Uterus (tissue), 4 donors: ENCODE results near the gene STRA6. TPM values are rescaled to one million over a fixed set of nuclear protein-coding genes. Genes with fewer than 3 reads are reported as not detected.

Experiments
- DNase-seq, 2 donors: peaks; one replicate each; pipeline ENCODE4 v3.0.0-alpha.2; 2019 to 2020
- H3K27ac ChIP-seq, 2 donors: fragments of 200-600 bp; sonication (generic); 1 replicate in 1 of 2; 2 replicates in 1 of 2; pipeline ENCODE4 v1.5.1; 2016 to 2018
- H3K27me3 ChIP-seq, 2 donors: fragments of 200-600 bp; sonication (generic); one replicate each; pipeline ENCODE4 v1.5.1; 2018 to 2019; ENCODE audit warnings: control low read depth in 1 of 2
- H3K36me3 ChIP-seq, 2 donors: fragments of 200-600 bp; sonication (generic); one replicate each; pipeline ENCODE4 v1.5.1; 2019; ENCODE audit warnings: control low read depth in 1 of 2
- H3K4me1 ChIP-seq, 2 donors: fragments of 200-600 bp; sonication (generic); one replicate each; pipeline ENCODE4 v1.5.1; 2018 to 2019; ENCODE audit warnings: control low read depth in 1 of 2
- H3K4me3 ChIP-seq, 2 donors: fragments of 200-600 bp; sonication (generic); 1 replicate in 1 of 2; 2 replicates in 1 of 2; pipeline ENCODE4 v1.5.1; 2018 to 2019; ENCODE audit warnings: mild to moderate bottlenecking in 1 of 2
- H3K9me3 ChIP-seq, 2 donors: fragments of 200-600 bp; sonication (generic); one replicate each; pipeline ENCODE4 v1.5.1; 2019; ENCODE audit warnings: control low read depth in 1 of 2
- CTCF ChIP-seq, 4 experiments: fragments of 200-600 bp in 2 of 4; fragments of 450-650 bp in 2 of 4; sonication (generic) in 2 of 4; IDR thresholded peaks; one replicate each; pipeline ENCODE4 v1.5.1; 2016 to 2019; ENCODE audit warnings: antibody characterized with exemption in 4 of 4, mild to moderate bottlenecking in 2 of 4, moderate library complexity in 1 of 4
- POLR2A ChIP-seq, 2 donors: fragments of 450-650 bp; IDR thresholded peaks; one replicate each; pipeline ENCODE4 v1.6.1; 2016; ENCODE audit warnings: antibody characterized with exemption in 2 of 2, mild to moderate bottlenecking in 1 of 2, moderate library complexity in 1 of 2
- intact Hi-C: fragments of 100-400 bp; cut with DNase I; formaldehyde crosslinking; loops from one replicate; pipeline ENCODE4 v1.15.1; 2023; ENCODE audit warnings: low total_unique reads
- total RNA-seq, 4 donors: library from RNA; depleted of rRNA in 3 of 4; stranded (reverse); fragments of >200 nt in 3 of 4; gene quantifications; one replicate each; pipeline versions ENCODE4 v1.1.0 to v1.2.4, GENCODE V29; 2014 to 2023
- donor health status: DM: yes; HTN: yes; CAD: no.

STRA6 gene
- total RNA-seq, 4 donors from 2014 or later, result 0.26 to 62.6 (median 11.6) TPM; not detected in 1

- H3K4me1 ChIP-seq, result no peaks in the 10 kb centered on the region
- no peak overlapping the region for H3K4me3 ChIP-seq
- TF ChIP-seq POLR2A (IDR thresholded peaks at IDR 0.05) (no peak), CTCF (IDR thresholded peaks at IDR 0.05) (no peak)
- H3K27ac ChIP-seq, result peak overlapping the region; percentile 17 to 74
- intact Hi-C loops, result no loop called here
- no peaks in the 10 kb centered on the region for H3K36me3 ChIP-seq
- no peaks in the 10 kb centered on the region for H3K27me3 ChIP-seq
- DNase-seq, result no peak
- H3K9me3 ChIP-seq, result no peaks in the 10 kb centered on the region
These were observed 7.5 kb upstream of the STRA6 start for GRCh38 chr15:74209997-74210671.

GRCh38 chr15:74209560-74209958 lies 7.0 kb upstream of the STRA6 start:
- H3K27me3 ChIP-seq, result no peaks in the 10 kb centered on the region
- intact Hi-C loops, result no loop called here
- TF ChIP-seq POLR2A (IDR thresholded peaks at IDR 0.05), result no peak
- peak in 1 of 4 experiments; percentile 3 for TF ChIP-seq CTCF (IDR thresholded peaks at IDR 0.05)
- no peaks in the 10 kb centered on the region for H3K9me3 ChIP-seq
- no peaks in the 10 kb centered on the region for H3K36me3 ChIP-seq
- no peak for DNase-seq
- no peaks in the 10 kb centered on the region for H3K4me1 ChIP-seq
- peak overlapping the region in 1 of 2 donors; percentile 72 for H3K27ac ChIP-seq
- H3K4me3 ChIP-seq, result no peak overlapping the region

GRCh38 chr15:74208901-74209559 lies 6.4 kb upstream of the STRA6 start:
- H3K4me1 ChIP-seq, result no peaks in the 10 kb centered on the region

GRCh38 chr15:74208496-74208895 lies 5.9 kb upstream of the STRA6 start:
- Histone ChIP-seq H3K27ac (peak overlapping the region in 1 of 2 donors; percentile 72), H3K4me1 (no peaks in the 10 kb centered on the region), H3K4me3 (no peak overlapping the region), H3K36me3 (no peaks in the 10 kb centered on the region), H3K27me3 (no peaks in the 10 kb centered on the region), H3K9me3 (no peaks in the 10 kb centered on the region)
- TF ChIP-seq CTCF (IDR thresholded peaks at IDR 0.05) (no peak), POLR2A (IDR thresholded peaks at IDR 0.05) (no peak)
- no peak for DNase-seq
- intact Hi-C loops, result no loop called here

More at GRCh38 chr15:74208901-74209559, 6.4 kb upstream of the STRA6 start:
- no peaks in the 10 kb centered on the region for H3K9me3 ChIP-seq
- DNase-seq, result no peak
- no peaks in the 10 kb centered on the region for H3K36me3 ChIP-seq
- no peak overlapping the region for H3K4me3 ChIP-seq
- intact Hi-C loops, result no loop called here
- peak overlapping the region in 1 of 2 donors; percentile 72 for H3K27ac ChIP-seq
- no peaks in the 10 kb centered on the region for H3K27me3 ChIP-seq
- no peak for TF ChIP-seq POLR2A (IDR thresholded peaks at IDR 0.05)
- no peak for TF ChIP-seq CTCF (IDR thresholded peaks at IDR 0.05)
